Measurements from ENCODE around the gene SRGAP1.
"Not testable (repeated sequence)": the region's sequence is repeated elsewhere in the genome, so short reads cannot be mapped to it uniquely, and the experiment has no call there.

The SRGAP1 gene

GRCh38 chr12:64064706-64065105, 220.2 kb downstream of the SRGAP1 start:
- no peak for TF ChIP-seq ZFX (IDR thresholded peaks at IDR 0.05)
- TF ChIP-seq CTCF (conservative IDR thresholded peaks at IDR 0.05): no peak
- no peak overlapping the region for H3K27ac ChIP-seq

GRCh38 chr12:64065881-64066451, 221.5 kb downstream of the SRGAP1 start:
- no peak for TF ChIP-seq CTCF (conservative IDR thresholded peaks at IDR 0.05)
- TF ChIP-seq ZFX (IDR thresholded peaks at IDR 0.05): no peak

GRCh38 chr12:64066776-64067175, 222.3 kb downstream of the SRGAP1 start:
- no peak for TF ChIP-seq ZFX (IDR thresholded peaks at IDR 0.05)
- TF ChIP-seq CTCF (conservative IDR thresholded peaks at IDR 0.05): no peak
- H3K27ac ChIP-seq: no peak overlapping the region

More at GRCh38 chr12:64065881-64066451, 221.5 kb downstream of the SRGAP1 start:
- no peak overlapping the region for H3K27ac ChIP-seq

GRCh38 chr12:64070454-64070853, 226.0 kb downstream of the SRGAP1 start:
- no peak overlapping the region for H3K27ac ChIP-seq
- no peak for TF ChIP-seq CTCF (conservative IDR thresholded peaks at IDR 0.05)
- TF ChIP-seq ZFX (IDR thresholded peaks at IDR 0.05): no peak

GRCh38 chr12:64072916-64073575, 228.5 kb downstream of the SRGAP1 start:
- no peak overlapping the region; the same call in 1 of the 2 replicates for H3K27ac ChIP-seq
- TF ChIP-seq CTCF (conservative IDR thresholded peaks at IDR 0.05): no peak
- no peak for TF ChIP-seq ZFX (IDR thresholded peaks at IDR 0.05)

GRCh38 chr12:64076565-64076964, 232.1 kb downstream of the SRGAP1 start:
- not testable (repeated sequence) for H3K27ac ChIP-seq

- H3K27ac ChIP-seq: no peak overlapping the region
- TF ChIP-seq CTCF (conservative IDR thresholded peaks at IDR 0.05) (peak; percentile 54), ZFX (IDR thresholded peaks at IDR 0.05) (no peak)
Measured at GRCh38 chr12:64077922-64078321, 233.4 kb downstream of the SRGAP1 start.

Data from C4-2B (cell line).